Caco-2 (cell line): ENCODE results near the gene SCO1. TPM values are rescaled to one million over a fixed set of nuclear protein-coding genes. Genes with fewer than 3 reads are reported as not detected.
A peak's percentile ranks its signal among the peaks of the same experiment; 100 is the strongest.

Source experiments
- BruUV-seq: library from RNA; stranded (reverse); fragments of 400-500 nt; replicated peaks from 2 replicates; lab custom pipeline; 2021; lab: Mats Ljungman, UMichigan
- CTCF ChIA-PET: fragments of 300-600 bp; sonication (Branson Sonifier 250); formaldehyde crosslinking; loops from one replicate; lab custom pipeline; 2022; ENCODE audit warnings: antibody characterized with exemption; lab: Charles Lee
- POLR2A ChIA-PET: fragments of 300-600 bp; sonication (Branson Sonifier 250); formaldehyde crosslinking; loops from one replicate; lab custom pipeline; 2022; ENCODE audit warnings: antibody characterized with exemption; lab: Charles Lee
- DNase-seq, 2 experiments: peaks; one replicate each; pipeline versions ENCODE4 v3.0.0 to v3.0.0-alpha.2; 2020 to 2022
- H3K27me3 ChIP-seq: replicated peaks from 2 replicates; pipeline ENCODE4 v1.6.0; 2011; ENCODE audit warnings: low read length; ENCODE audit not compliant: control insufficient read depth, insufficient read depth
- H3K36me3 ChIP-seq: 2 replicates; pipeline ENCODE4 v1.5.1; 2011; ENCODE audit warnings: low read length; ENCODE audit not compliant: control insufficient read depth, insufficient read depth
- H3K4me1 ChIP-seq: fragments of 250-450 bp; sonication (Bioruptor Pico); 2 replicates; pipeline ENCODE4 v1.5.1; 2020; ENCODE audit warnings: mild to moderate bottlenecking
- H3K4me3 ChIP-seq: 2 replicates; pipeline ENCODE4 v1.5.1; 2011; ENCODE audit warnings: low read depth, mild to moderate bottlenecking, control low read depth, low read length
- H3K9me3 ChIP-seq: fragments of 250-450 bp; sonication (Bioruptor Pico); 2 replicates; pipeline ENCODE4 v1.5.1; 2020; ENCODE audit warnings: mild to moderate bottlenecking, moderate library complexity
- H3K27ac Mint-ChIP-seq: one replicate; pipeline ENCODE4 v1.8.0; 2022; ENCODE audit warnings: mixed read lengths; ENCODE audit not compliant: unreplicated experiment
- H3K27me3 Mint-ChIP-seq: one replicate; pipeline ENCODE4 v1.8.0; 2022; ENCODE audit warnings: mixed read lengths; ENCODE audit not compliant: insufficient read depth, unreplicated experiment
- H3K36me3 Mint-ChIP-seq: one replicate; pipeline ENCODE4 v1.8.0; 2022; ENCODE audit warnings: mild to moderate bottlenecking, mixed read lengths; ENCODE audit not compliant: insufficient read depth, unreplicated experiment
- H3K4me1 Mint-ChIP-seq: one replicate; pipeline ENCODE4 v1.8.0; 2022; ENCODE audit warnings: low read depth, mixed read lengths; ENCODE audit not compliant: unreplicated experiment
- H3K4me3 Mint-ChIP-seq: one replicate; pipeline ENCODE4 v1.8.0; 2022; ENCODE audit warnings: mild to moderate bottlenecking, moderate library complexity, mixed read lengths; ENCODE audit not compliant: unreplicated experiment
- H3K9me3 Mint-ChIP-seq: one replicate; pipeline ENCODE4 v1.8.0; 2022; ENCODE audit warnings: mixed read lengths; ENCODE audit not compliant: unreplicated experiment
- CTCF ChIP-seq, 2 experiments: fragments of 200-600 bp in 1 of 2; IDR thresholded peaks; 1 replicate in 1 of 2; 2 replicates in 1 of 2; pipeline versions ENCODE4 v1.5.1 to v1.8.0; 2011 to 2022; ENCODE audit warnings: antibody characterized with exemption in 1 of 2, control low read depth in 1 of 2, inconsistent platforms in 1 of 2, low read depth in 1 of 2, low read length in 1 of 2, mild to moderate bottlenecking in 1 of 2, moderate library complexity in 1 of 2; ENCODE audit not compliant: insufficient read depth in 1 of 2, severe bottlenecking in 1 of 2, unreplicated experiment in 1 of 2
- intact Hi-C: fragments of 100-400 bp; cut with micrococcal nuclease; formaldehyde crosslinking; loops from one replicate; pipeline ENCODE4 v1.10.0; 2022; ENCODE audit not compliant: unreplicated experiment
- total RNA-seq: library from RNA; stranded (reverse); gene quantifications from 2 replicates; pipeline ENCODE4 v1.2.3, GENCODE V29; 2022

Gene SCO1
- total RNA-seq, 1 experiment from 2014 or later = 26.3 TPM

- H3K4me1 ChIP-seq = 0 out of 2 replicates have a peak, but pooled peaks cover 5% of the 10 kb centered on the region
- no peaks in the 10 kb centered on the region for H3K9me3 ChIP-seq
- DNase-seq = peak; percentile 41 to 50
- no peaks in the 10 kb centered on the region for H3K27me3 Mint-ChIP-seq
- intact Hi-C loops = loop anchor here (1.0 to 10.0 kb wide), 3 partner anchors 60 to 108 kb away; no protein-coding TSS in a partner anchor
- no peaks in the 10 kb centered on the region for H3K9me3 Mint-ChIP-seq
- no peaks in the 10 kb centered on the region for H3K36me3 ChIP-seq
- BruUV-seq = no TSS peak
- TF ChIP-seq CTCF (IDR thresholded peaks at IDR 0.05; ENCODE audit: insufficient read depth in 1 of 2, low read depth in 1 of 2, low read length in 1 of 2, severe bottlenecking in 1 of 2, unreplicated experiment in 1 of 2) = peak; percentile 45 to 55
- CTCF ChIA-PET = interaction anchor here (0.6 to 2.4 kb wide), 5 partner anchors 20 to 139 kb away, joined by 3 to 35 read pairs (median 4); no protein-coding TSS in a partner anchor
- peaks cover 6% of the 10 kb centered on the region for H3K36me3 Mint-ChIP-seq
- no peak overlapping the region for H3K27ac Mint-ChIP-seq
- H3K27me3 ChIP-seq = no peaks in the 10 kb centered on the region
- H3K4me3 Mint-ChIP-seq = no peak overlapping the region
- H3K4me3 ChIP-seq = no peak overlapping the region
- H3K4me1 Mint-ChIP-seq = peaks cover 6% of the 10 kb centered on the region
- POLR2A ChIA-PET = interaction anchor here (0.7 kb wide), 1 partner anchor 108 kb away, joined by 4 read pairs; no protein-coding TSS in a partner anchor
Measured at GRCh38 chr17:10737168-10737622, 39.9 kb upstream of the SCO1 start.

GRCh38 chr17:10735821-10736220 lies 38.5 kb upstream of the SCO1 start:
- Mint-ChIP-seq H3K9me3 (no peaks in the 10 kb centered on the region), H3K4me3 (no peak overlapping the region), H3K27me3 (no peaks in the 10 kb centered on the region), H3K27ac (no peak overlapping the region), H3K36me3 (peaks cover 6% of the 10 kb centered on the region), H3K4me1 (peaks cover 6% of the 10 kb centered on the region)
- no peak for TF ChIP-seq CTCF (IDR thresholded peaks at IDR 0.05; ENCODE audit: insufficient read depth in 1 of 2, low read depth in 1 of 2, low read length in 1 of 2, severe bottlenecking in 1 of 2, unreplicated experiment in 1 of 2)
- DNase-seq = no peak
- BruUV-seq = no TSS peak
- no peaks in the 10 kb centered on the region for H3K36me3 ChIP-seq
- intact Hi-C loops = loop anchor here (5.0 to 10.0 kb wide), 2 partner anchors 61 to 91 kb away; no protein-coding TSS in a partner anchor
- ChIA-PET POLR2A (no interaction called here), CTCF (interaction anchor here (1.0 kb wide), 1 partner anchor 109 kb away, joined by 3 read pairs; no protein-coding TSS in a partner anchor)
- no peak overlapping the region for H3K4me3 ChIP-seq
- no peaks in the 10 kb centered on the region for H3K27me3 ChIP-seq
- H3K4me1 ChIP-seq = 0 out of 2 replicates have a peak, but pooled peaks cover 5% of the 10 kb centered on the region
- no peaks in the 10 kb centered on the region for H3K9me3 ChIP-seq

GRCh38 chr17:10735251-10735650 lies 37.9 kb upstream of the SCO1 start:
- H3K27ac Mint-ChIP-seq = no peak overlapping the region
- intact Hi-C loops = loop anchor here (5.0 to 10.0 kb wide), 2 partner anchors 62 to 90 kb away; no protein-coding TSS in a partner anchor

More at GRCh38 chr17:10735251-10735650, 37.9 kb upstream of the SCO1 start:
- Mint-ChIP-seq H3K4me3 (no peak overlapping the region), H3K27me3 (no peaks in the 10 kb centered on the region), H3K36me3 (no peaks in the 10 kb centered on the region), H3K4me1 (peaks cover 6% of the 10 kb centered on the region), H3K9me3 (no peaks in the 10 kb centered on the region)
- POLR2A ChIA-PET = no interaction called here
- H3K4me1 ChIP-seq = 0 out of 2 replicates have a peak, but pooled peaks cover 5% of the 10 kb centered on the region
- no peaks in the 10 kb centered on the region for H3K27me3 ChIP-seq
- no peak for DNase-seq
- no peak for TF ChIP-seq CTCF (IDR thresholded peaks at IDR 0.05; ENCODE audit: insufficient read depth in 1 of 2, low read depth in 1 of 2, low read length in 1 of 2, severe bottlenecking in 1 of 2, unreplicated experiment in 1 of 2)
- CTCF ChIA-PET = interaction anchor here (1.0 kb wide), 1 partner anchor 110 kb away, joined by 3 read pairs; no protein-coding TSS in a partner anchor
- no peaks in the 10 kb centered on the region for H3K9me3 ChIP-seq
- no peak overlapping the region for H3K4me3 ChIP-seq
- H3K36me3 ChIP-seq = no peaks in the 10 kb centered on the region
- no TSS peak for BruUV-seq
